A673 (cell line): ENCODE results near the gene ARF3.

ENCODE experiments used
- CTCF ChIP-seq: fragments of 300-800, 200-600 bp; sonication (generic); conservative IDR thresholded peaks from 2 replicates; pipeline ENCODE4 v1.5.1; 2017; ENCODE audit warnings: low read depth, mild to moderate bottlenecking, antibody characterized with exemption, low read length, moderate library complexity, mixed read lengths
- EZH2 ChIP-seq: fragments of 200-600 bp; sonication (generic); IDR thresholded peaks from 2 replicates; pipeline ENCODE4 v1.6.1; 2017; ENCODE audit warnings: borderline replicate concordance, low read depth, mild to moderate bottlenecking, mixed read lengths, antibody characterized with exemption, low read length; ENCODE audit not compliant: poor library complexity, severe bottlenecking

GRCh38 chr12:48954841-48955501, 2.3 kb downstream of the ARF3 start:
- TF ChIP-seq CTCF (no peak), EZH2 (no peak)
